Measurements from ENCODE around the gene ACVR1.

Gene ACVR1

DNA sequence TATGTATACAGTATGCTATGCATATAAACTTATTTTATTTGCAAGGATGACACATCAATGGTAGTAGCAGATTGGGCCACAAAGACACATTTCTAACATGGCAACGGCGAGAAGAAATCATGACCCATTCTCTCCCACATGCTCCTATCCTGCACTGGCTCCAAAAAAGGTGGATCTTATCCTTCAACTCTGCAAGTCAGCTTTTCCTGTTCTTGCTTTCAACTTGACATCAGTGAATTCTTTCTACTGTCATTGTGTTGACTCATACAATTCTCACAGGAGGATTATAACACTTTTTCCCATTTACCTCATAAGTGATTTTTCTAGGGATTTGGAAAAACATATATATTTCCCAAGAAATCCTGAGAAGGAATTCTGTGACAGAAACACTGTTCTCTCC is 53.1 kb downstream of the ACVR1 start:
- no peak for DNase-seq

DNA sequence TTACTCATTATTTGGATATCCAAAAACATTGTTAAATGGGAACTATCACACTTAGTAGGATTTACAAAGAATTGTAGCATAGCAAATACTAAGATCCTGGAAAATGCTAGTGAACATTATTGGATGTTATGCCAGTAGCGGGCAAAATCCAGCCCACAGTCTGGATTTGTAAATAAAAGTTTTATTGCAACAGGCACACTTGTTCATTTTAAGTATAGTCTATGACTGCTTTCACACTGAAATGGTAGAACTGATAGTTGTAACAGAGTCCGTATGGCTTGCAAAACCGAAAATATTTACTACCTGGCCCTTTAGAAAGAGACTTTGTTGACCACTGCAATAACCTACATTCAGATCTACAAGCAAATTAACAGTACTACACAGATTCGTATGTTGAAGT is 53.6 kb downstream of the ACVR1 start:
- no peak for DNase-seq

DNA sequence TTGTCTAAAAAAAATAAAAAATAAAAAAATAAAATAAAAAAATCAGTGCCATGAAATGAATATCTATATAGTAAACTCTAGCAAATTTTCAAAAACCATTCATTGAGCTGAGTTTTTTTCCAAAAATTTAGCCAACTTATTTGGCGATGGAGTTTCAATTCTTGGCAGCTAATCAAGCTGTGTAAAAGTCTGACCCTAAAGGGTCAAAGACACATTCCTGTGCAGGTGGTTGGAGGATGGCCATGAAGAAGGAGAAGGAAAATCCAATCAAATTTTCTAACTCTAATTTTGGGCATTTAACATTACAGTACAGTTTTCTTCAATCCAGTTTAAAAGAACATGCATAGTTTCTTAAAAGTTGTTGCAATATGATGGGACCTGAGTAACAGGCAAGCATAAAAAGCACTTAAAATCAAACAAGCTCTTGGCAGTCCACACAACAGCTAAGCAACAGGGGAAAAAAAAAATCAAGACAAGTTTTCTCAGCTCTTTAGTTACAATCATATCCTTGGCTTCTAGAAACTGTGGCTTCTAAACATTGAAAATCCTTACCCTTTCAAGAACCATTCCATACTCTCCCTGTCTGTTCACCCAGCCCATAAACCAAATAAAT is 54.5 kb downstream of the ACVR1 start:
- DNase-seq: no peak

DNA sequence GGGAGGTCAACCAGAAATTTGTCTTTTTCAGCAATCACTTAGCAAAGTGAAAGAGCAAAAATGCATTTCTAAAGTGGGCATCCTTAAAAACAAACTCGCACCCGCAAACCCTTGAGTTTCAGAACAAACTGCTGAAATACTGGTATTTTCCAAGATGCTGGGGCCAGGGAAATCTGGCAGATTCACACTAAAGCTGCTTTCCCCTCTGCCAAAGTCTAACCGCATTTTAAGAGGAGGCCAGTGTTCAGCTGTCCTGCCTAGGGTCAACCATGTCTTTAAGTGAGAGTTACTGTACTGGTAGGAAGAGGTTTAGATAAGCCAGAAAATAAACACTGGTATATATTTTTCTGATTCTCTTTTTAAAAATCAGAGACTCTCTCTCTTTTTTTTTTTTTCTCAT is 55.9 kb downstream of the ACVR1 start:
- no peak for DNase-seq

DNA sequence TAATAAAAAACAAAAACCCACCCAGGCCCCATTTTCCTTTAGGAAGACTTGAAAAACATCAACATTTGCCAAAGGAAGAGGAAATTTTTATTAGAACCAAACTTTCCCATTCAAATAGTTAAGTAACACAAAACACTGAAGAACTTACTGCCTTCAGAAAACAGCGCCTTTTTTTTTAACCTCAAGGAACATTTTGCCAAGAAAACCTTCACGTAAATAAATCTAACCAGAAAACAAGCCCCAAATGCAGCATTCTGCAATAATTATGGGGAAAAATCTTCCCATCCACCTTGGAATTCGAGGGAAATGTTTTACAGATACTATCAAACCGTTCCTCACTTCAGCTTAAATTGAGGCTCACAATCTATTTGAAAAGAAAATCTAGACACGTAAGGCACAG is 56.4 kb downstream of the ACVR1 start:
- no peak for DNase-seq

DNA sequence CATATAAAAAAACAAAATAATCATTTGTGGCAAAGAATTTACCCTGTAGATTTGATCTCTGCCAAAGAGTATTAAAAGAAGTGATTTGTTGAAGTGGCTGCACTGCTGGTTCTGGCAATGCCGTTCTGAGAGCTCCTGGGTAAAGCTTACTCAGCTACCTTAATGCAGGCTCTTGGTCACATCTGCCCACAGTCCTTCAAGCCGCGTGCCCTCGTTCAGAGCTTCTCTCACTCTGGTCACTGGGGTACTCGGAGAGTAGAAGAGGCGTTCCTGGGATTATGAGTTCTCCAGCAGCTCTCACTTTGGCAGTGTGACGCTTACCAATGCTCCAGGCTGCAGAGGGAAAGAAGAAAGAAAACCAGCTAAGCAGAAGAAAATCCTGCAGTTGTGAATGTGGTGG is 57.9 kb downstream of the ACVR1 start:
- DNase-seq: no peak

DNA sequence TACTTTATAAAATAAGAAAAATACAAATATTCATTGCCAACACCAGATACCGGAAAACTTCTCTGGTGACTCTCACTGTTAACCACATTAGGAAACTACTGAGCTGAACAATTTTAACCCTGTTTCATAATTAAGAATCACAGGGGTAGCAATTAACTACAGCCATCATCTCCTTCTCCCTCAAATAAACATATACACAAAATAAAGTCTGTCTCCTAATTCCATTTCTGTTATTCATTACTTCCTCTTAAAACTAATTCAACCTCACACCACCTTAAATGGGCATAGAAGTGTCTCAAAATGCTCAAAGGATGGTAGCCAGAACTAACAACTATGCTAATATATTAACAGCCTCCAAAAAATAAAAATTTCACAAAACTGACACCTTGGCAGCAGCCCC is 60.7 kb downstream of the ACVR1 start:
- DNase-seq: no peak

DNA sequence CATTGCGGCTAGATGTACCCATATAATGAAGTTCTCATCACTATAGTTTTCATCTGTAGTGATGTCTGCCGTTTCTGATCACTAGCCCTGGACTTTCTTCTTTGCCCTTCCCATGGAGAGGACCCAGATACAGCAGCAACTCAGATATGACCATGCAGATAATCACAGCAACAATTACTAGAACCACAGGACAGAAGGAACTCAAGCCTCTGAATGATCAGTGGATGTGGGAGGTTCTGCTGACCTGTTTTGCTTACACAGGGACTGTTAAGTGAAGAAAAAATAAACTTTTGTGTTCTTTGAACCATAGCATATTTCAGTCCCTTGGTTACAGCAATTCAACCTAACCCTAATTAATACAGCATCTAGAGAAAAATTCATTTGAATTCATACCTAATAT is 62.7 kb downstream of the ACVR1 start:
- no peak for DNase-seq

DNA sequence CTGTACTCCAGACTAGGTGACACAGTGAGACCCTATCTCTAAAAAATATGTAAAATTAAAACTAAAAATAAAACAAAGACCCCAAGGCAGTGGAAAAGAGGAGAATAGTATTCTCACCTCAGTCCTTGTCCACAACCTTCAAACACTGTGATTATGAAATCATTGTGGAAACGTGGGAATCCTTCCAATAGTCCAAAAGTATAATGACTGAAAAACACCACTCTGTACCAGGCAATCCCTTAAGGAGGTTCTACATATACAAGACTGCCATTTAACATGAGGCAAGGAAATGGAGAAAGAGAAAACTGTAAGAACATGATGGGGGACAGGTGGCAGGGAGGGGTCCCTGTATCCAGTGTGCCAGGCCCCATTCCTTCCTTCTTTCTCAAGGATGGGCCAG is 66.1 kb downstream of the ACVR1 start:
- DNase-seq: no peak

DNA sequence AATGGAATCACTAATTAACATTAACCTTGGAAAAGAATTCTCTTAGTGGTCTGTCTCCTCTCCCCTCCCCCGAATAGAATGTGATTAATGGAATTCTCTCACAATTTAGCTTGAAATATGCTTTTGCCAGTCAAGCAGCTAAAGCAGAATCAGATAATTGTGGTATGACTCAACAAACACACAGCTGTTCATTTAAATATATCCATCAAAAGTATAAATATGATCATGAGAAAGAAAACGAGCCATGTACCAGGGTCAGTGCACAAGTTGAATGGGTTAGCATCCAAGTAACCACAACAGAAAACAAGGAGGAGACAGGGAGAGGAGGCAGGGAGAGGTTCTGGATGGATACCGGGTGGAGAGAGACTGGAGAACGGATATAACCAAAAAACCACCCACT is 66.9 kb downstream of the ACVR1 start:
- no peak for DNase-seq

DNA sequence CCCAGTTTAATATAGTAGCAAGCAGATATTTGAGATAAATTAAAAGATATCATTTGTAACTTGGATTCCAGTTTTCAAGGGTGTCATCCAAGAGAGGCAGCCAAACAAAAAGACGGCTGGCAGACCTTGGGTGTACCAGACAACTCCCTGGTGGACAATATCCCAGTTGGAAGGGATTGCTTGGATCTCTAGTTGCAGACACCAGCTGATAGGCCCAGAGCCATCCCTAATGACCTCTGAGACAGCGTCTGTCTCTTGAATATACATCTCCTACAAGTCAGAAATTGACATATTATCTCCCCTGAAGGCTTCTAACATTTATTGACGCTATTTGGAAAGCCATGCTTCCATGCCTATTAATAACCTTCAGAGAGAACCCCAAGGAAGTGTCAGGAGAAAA is 67.7 kb downstream of the ACVR1 start:
- no peak for DNase-seq

DNA sequence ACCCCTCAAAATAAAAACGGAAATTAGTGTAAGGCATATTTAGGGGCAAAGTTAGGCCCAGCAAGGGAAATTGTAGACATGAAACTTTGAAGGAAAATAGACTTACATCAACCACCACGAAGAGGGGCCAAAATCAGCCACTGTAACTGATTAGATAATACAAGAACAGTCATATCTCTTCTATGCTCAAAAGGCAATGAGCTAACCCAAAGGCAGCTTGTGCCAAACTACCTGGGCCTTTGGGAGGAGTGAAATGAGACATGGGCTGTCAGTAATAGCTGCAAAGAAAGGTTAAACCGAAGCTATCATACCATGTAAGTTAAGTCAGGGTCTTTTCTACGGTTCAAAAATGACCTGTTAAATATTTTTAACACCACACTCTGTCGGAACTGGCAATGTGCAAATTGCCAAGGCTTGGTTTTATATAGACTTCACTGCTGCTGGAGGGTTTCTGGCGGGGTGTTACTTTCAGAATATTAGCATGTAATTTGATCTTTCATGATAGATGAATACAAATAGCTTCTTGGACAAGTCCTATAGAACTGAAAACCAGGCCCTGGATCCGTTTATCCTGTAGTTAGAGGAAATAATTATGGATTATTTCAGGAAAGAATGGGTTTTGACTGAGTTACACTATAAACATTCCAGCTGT is 69.6 kb downstream of the ACVR1 start:
- no peak for DNase-seq

DNA sequence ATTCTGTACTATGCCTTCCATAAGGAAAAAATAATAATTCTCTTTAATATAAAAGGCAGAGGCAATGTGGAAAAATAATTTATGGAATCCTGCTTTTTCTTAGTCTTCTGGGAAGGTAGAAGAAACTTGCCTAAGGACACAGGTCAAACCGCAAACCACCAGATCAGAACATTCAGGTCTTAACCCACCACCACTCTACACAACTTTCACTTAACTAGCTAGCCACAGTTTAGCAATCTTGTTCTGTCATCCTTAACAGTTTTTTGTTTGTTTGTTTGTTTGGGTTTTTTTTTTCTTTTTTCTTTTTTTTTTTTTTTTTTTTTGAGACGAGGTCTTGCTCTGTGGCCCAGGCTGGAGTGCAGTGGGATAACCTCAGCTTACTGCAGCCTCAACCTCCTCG is 70.6 kb downstream of the ACVR1 start:
- no peak for DNase-seq

DNA sequence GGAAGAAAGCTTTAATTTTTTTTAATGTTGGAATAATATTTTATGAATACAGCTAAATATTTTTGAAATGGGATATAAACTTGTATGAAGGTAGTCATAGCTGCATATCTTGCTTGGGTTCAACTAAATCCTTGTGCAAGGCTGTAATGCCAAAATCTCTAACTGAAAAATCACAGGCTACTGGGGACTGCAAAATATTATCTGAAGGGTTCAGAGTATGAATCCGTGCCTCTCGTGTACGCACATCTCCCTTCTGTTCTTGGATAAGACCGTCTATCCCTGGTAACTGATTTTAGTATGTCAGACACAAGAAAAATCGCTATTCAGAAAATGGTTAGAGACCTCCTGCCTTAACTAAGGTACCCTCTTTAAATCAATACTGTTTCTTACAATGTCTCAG is 71.8 kb downstream of the ACVR1 start:
- DNase-seq: no peak

DNA sequence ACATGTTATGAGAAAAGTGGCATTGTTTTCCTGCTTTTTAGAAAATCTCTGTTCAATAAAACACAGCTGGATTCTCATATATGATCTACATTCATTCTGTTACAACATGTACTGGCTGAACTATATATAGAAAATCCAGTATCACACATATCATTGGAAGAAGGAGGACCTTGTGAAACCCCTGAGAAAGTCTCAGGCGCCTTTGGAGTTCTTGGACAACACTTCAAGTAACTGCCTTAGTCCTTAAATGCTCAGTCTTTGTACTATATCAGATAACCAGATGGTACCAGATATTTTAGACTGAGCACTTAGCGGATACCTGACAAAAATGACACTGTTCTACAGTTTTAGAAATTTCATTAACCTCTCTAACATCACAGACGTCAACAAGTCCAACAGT is 72.2 kb downstream of the ACVR1 start:
- no peak for DNase-seq

DNA sequence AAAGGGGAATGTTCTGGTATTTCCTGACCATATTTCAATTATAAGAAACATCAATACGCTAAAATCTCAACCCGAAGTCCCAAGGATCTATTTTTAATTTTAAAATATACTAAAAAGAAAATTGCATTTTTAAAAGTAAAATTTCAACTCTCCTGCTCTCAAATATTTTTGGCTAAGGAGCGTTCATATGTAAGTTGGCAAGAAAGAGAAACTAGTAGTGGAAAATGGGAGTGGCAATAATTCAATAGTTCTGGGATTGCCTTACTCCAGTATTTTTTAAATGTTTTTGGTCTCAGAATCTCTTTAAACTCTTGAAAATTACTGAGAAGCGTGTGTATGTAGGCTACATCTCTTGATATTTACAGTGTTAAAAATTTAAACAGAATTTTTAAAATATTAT is 72.7 kb downstream of the ACVR1 start:
- no peak for DNase-seq

DNA sequence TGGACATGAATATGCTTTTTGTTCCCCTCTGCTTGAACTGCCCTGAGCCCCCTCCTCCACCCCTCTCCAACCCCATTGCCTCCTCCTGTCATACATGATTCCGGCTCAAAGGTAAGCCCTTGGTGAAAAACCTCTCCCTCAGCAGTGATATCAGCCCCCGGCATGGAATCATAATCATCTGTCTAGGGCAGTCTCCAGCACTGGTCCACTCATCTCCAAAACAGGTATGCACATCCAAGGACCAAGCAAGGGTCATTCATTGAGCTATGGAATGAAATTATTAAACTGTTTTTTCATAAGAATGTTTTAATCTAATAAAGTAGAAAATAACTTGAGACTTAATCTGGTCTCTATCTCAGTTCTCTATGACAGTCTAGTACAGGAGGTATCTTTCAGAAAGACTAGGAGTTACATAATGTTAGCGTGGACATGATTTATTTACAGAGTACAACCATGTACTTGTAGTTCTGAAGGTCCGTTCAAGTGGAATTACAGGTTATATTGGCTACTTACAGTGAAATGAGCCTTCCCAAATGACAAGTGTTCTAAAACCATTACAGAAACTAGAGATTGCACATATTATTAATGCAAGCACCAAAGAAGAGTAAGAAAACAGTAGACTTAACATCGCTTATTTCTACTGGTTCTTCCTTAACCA is 75.2 kb downstream of the ACVR1 start:
- no peak for DNase-seq

DNA sequence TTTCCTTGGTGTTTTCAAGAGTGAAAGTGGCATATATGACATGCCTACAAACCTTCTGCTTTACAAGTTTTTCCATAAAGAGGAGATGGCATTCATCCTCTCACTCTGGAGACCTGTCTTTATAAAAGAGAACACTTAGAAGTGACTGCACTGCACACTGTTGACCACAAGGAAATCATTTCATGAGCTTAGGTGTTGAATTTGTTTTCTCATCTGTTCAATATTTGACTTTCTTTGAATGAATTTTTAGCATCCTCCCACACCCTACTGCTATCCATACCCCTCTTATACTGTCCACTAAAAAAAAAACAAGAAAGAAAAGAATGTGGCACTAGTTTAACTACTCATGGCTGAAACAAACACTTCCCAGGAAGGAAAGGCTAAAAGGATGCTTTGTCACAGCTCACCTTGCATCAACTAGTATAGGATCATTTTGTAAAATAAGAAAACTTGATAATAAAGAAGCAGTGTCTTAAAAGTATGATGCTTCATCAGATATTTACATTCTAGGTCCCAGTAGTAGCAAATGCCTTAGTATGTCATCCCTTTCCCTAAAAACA is 83.0 kb downstream of the ACVR1 start:
- no peak for DNase-seq

DNA sequence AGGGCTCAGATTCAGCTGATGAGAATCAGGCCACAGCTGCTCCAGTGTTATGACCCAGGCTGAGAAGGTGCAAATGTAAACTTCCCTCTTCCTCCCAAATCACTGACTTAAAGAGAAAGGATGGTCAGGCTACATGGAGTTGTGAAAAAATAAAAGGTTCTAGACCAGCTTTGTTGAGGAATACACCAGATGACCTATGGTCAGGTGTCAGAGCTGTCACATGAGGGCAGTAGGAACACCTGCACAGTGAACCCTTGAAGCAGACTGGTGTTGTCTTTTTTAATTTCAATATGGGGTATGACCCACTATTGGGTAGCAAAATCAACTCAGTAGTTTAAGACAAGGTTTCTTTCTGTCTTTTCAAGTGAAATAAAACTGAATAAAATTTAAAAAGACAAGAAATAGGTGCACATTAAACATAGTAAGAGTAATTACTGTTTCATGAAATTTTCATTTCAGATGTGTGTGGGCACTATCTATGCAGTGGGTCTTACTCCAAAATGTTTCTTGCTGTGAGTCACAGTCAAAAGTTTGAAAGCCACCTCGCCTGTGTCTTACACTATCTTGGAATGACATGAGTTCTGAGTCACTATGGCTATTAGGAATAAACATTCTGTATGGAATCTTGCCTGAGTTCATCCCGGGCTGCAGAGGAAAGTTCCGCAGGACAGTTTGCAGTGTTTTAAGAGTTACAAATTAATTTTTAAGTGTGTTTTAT is 83.6 kb downstream of the ACVR1 start:
- no peak for DNase-seq

DNA sequence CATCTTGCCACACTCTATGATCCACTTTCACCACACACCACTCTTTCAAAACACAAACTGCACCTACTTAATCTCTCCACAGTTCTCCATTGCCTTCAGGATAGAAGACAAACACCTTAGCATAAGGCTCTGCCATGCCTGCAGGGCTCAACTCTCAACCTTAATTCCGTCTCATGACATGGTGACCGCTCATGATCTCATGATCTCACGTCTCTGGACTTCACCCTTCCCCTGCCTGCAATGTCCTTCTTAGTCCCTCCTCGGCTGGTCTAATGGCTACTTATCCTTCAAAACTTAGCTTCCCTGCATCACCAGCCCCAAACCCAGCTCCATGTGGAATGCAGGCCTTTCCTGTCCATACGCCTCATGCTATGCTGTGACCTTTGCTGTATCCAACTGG is 85.3 kb downstream of the ACVR1 start:
- DNase-seq: no peak

DNA sequence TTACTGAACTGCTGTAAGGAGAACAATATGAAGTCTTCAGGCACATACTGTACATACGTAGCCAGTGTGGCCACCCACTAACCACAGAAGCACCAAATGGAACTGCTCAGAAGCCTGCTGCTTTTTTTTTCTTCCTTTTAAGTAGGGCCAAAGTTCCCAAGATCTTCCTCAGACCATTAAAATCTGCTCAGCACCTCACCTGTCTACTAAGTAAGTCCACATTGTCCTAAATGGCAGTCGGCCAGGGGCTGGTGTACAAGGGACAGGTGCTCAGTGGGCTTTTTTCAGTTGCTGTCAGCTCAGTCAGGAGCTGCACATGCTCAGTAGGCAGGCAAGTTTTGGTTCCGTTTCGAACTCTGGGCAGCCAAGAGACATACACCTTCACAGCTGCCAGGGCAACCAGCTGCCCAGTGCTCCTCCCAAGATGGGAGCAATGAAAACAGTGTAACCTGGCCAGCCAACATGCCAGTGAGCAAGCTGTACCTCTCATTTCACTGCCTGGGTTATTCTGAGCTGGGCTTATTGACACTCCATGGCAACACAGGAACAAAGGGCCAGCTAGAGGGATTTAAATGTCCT is 86.1 kb downstream of the ACVR1 start:
- DNase-seq: no peak

DNA sequence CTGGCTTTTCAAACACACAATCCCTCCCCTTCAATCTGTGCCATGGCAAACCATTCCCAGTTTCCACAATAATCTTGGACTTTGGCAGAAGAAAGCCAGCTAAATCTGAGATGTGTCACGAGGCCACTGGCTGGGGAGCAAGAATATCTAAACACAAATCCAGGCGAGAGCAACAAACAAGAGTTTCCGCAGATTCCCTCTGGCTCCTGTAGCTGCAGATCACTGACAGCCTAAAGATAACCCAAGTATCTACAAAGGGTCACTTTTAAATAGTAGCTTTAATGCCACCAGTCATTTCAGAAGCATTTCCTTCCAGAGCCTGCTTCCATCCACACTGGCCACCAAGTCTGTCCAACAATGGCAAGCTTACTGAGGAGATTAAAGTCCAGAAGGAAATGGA is 86.9 kb downstream of the ACVR1 start:
- DNase-seq: no peak

DNA sequence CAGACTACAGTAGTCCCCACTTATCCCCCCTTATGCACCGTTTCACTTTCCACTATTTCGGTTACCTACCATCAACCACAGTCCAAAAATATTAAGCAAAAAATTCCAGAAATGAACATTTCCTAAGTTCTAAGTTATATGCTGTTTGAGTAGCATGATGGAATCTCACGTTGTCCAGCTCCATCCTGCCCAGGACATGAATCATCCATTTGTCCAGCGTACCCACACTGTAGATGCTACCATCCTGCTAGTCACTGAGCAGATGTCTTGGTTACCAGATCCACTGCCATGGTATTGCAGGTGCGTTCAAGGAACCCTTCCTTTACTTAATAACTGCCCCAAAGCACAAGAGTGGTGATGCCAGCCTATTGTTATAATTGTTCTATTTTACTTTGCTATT is 87.9 kb downstream of the ACVR1 start:
- no peak for DNase-seq
